Calu3 (cell line): ENCODE data around the gene P2RY14. TPM values are rescaled to one million over a fixed set of nuclear protein-coding genes. Genes with fewer than 3 reads are reported as not detected.

Source experiments
- BruUV-seq: library from RNA; stranded (reverse); fragments of 400-500 nt; replicated peaks from 2 replicates; lab custom pipeline; 2021; lab: Mats Ljungman, UMichigan
- CTCF ChIA-PET: fragments of 300-600 bp; sonication (Branson Sonifier 250); formaldehyde crosslinking; loops from one replicate; lab custom pipeline; 2022; ENCODE audit warnings: antibody characterized with exemption; lab: Charles Lee
- DNase-seq: peaks from one replicate; pipeline ENCODE4 v3.0.0; 2022
- H3K27ac Mint-ChIP-seq: one replicate; pipeline ENCODE4 v1.8.0; 2022; ENCODE audit warnings: mixed read lengths; ENCODE audit not compliant: unreplicated experiment
- H3K27me3 Mint-ChIP-seq: one replicate; pipeline ENCODE4 v1.8.0; 2022; ENCODE audit warnings: mixed read lengths; ENCODE audit not compliant: unreplicated experiment
- H3K36me3 Mint-ChIP-seq: one replicate; pipeline ENCODE4 v1.8.0; 2022; ENCODE audit warnings: mild to moderate bottlenecking, moderate library complexity, mixed read lengths; ENCODE audit not compliant: insufficient read depth, unreplicated experiment
- H3K4me1 Mint-ChIP-seq: one replicate; pipeline ENCODE4 v1.8.0; 2022; ENCODE audit warnings: mild to moderate bottlenecking, low read depth, mixed read lengths; ENCODE audit not compliant: unreplicated experiment
- H3K4me3 Mint-ChIP-seq: one replicate; pipeline ENCODE4 v1.8.0; 2022; ENCODE audit warnings: mild to moderate bottlenecking, low read depth, moderate library complexity, mixed read lengths; ENCODE audit not compliant: unreplicated experiment
- H3K9me3 Mint-ChIP-seq: one replicate; pipeline ENCODE4 v1.8.0; 2022; ENCODE audit warnings: low read depth, mixed read lengths; ENCODE audit not compliant: unreplicated experiment
- CTCF ChIP-seq: fragments of 200-600 bp; IDR thresholded peaks from one replicate; pipeline ENCODE4 v1.8.0; 2022; ENCODE audit warnings: antibody characterized with exemption; ENCODE audit not compliant: unreplicated experiment
- intact Hi-C: fragments of 100-400 bp; cut with micrococcal nuclease; formaldehyde crosslinking; loops from one replicate; pipeline ENCODE4 v1.10.0; 2022; ENCODE audit not compliant: unreplicated experiment
- total RNA-seq: library from RNA; stranded (reverse); gene quantifications from 2 replicates; pipeline ENCODE4 v1.2.3, GENCODE V29; 2022

The P2RY14 gene
- total RNA-seq, 1 experiment from 2014 or later, result not detected

GRCh38 chr3:151206201-151206600 is 72.1 kb downstream of the P2RY14 start:
- CTCF ChIA-PET, result interaction anchor here (0.7 kb wide), 1 partner anchor 354 kb away, joined by 3 read pairs; no protein-coding TSS in a partner anchor
- Mint-ChIP-seq H3K27me3 (no peaks in the 10 kb centered on the region), H3K9me3 (no peaks in the 10 kb centered on the region), H3K36me3 (no peaks in the 10 kb centered on the region), H3K4me1 (peaks cover 11% of the 10 kb centered on the region), H3K4me3 (no peak overlapping the region), H3K27ac (no peak overlapping the region)
- TF ChIP-seq CTCF, result no peak
- intact Hi-C loops, result no loop called here
- DNase-seq, result no peak
- no TSS peak for BruUV-seq

- CTCF ChIA-PET, result no interaction called here
- no peak overlapping the region for H3K27ac Mint-ChIP-seq
- TF ChIP-seq CTCF, result no peak
- H3K9me3 Mint-ChIP-seq, result no peaks in the 10 kb centered on the region
- BruUV-seq, result no TSS peak
- H3K36me3 Mint-ChIP-seq, result no peaks in the 10 kb centered on the region
- intact Hi-C loops, result no loop called here
- H3K4me1 Mint-ChIP-seq, result peaks cover 3% of the 10 kb centered on the region
- no peak for DNase-seq
- H3K27me3 Mint-ChIP-seq, result no peaks in the 10 kb centered on the region
- H3K4me3 Mint-ChIP-seq, result no peak overlapping the region
Observed at GRCh38 chr3:151205482-151205881, 72.9 kb downstream of the P2RY14 start.

GRCh38 chr3:151204530-151205402 is 73.6 kb downstream of the P2RY14 start:
- Mint-ChIP-seq H3K4me1 (no peaks in the 10 kb centered on the region), H3K27ac (no peak overlapping the region), H3K4me3 (no peak overlapping the region), H3K36me3 (no peaks in the 10 kb centered on the region), H3K9me3 (no peaks in the 10 kb centered on the region), H3K27me3 (no peaks in the 10 kb centered on the region)
- CTCF ChIA-PET, result interaction anchor here (0.9 kb wide), 1 partner anchor 88 kb away, joined by 3 read pairs; no protein-coding TSS in a partner anchor
- no TSS peak for BruUV-seq
- intact Hi-C loops, result no loop called here
- no peak for TF ChIP-seq CTCF
- no peak for DNase-seq

- Mint-ChIP-seq H3K27ac (no peak within 1 kb of the TSS), H3K4me3 (no peak within 1 kb of the TSS), H3K4me1 (no peaks in the 10 kb centered on the region), H3K27me3 (no peaks in the 10 kb centered on the region), H3K9me3 (no peaks in the 10 kb centered on the region), H3K36me3 (no peaks in the 10 kb centered on the region)
- no peak for TF ChIP-seq CTCF
- BruUV-seq, result no TSS peak
- CTCF ChIA-PET, result interaction anchor here (0.8 kb wide), 1 partner anchor 18 kb away, joined by 3 read pairs; no protein-coding TSS in a partner anchor
- intact Hi-C loops, result no loop called here
- DNase-seq, result no peak
Observed at GRCh38 chr3:151203051-151203420, 75.3 kb downstream of the P2RY14 start, which contains the start of gene GPR171. TSS of gene GPR171 (minus strand) at chr3:151203216. CDS start at chr3:151199386, 3,830 bp downstream.
